ENCODE data around the gene HRH1.

DNA sequence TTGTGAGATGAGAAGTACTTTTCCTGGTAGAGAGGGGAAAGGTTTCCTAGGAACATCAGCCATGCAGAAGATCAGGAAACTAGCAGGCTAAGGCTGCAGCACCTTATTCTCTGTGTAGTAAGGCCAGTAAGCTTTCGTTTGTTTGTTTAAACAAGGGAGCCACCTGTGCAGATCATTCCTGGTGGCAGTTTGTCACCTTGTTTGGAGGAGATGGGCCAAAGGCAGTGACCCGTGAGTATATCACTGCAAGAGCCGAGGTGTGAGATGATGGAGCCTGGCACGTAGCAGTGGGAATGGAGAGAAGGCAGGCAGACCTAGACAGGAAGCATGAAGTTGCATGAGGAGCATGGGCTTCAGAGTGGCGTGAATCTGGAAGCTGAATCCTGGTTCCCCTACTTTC is 137.5 kb downstream of the HRH1 start:
- TF ChIP-seq CTCF (IDR thresholded peaks at IDR 0.05) (no peak), EZH2 (IDR thresholded peaks at IDR 0.05) (no peak), EZH2phosphoT487 (IDR thresholded peaks at IDR 0.05) (no peak)
